ENCODE results near the gene CABLES1. TPM values are rescaled to one million over a fixed set of nuclear protein-coding genes. Genes with fewer than 3 reads are reported as not detected.
"Not testable (repeated sequence)": the region's sequence is repeated elsewhere in the genome, so short reads cannot be mapped to it uniquely, and the experiment has no call there.

CABLES1 gene
- total RNA-seq, 1 donor from 2014 or later: 17.0 TPM

DNA sequence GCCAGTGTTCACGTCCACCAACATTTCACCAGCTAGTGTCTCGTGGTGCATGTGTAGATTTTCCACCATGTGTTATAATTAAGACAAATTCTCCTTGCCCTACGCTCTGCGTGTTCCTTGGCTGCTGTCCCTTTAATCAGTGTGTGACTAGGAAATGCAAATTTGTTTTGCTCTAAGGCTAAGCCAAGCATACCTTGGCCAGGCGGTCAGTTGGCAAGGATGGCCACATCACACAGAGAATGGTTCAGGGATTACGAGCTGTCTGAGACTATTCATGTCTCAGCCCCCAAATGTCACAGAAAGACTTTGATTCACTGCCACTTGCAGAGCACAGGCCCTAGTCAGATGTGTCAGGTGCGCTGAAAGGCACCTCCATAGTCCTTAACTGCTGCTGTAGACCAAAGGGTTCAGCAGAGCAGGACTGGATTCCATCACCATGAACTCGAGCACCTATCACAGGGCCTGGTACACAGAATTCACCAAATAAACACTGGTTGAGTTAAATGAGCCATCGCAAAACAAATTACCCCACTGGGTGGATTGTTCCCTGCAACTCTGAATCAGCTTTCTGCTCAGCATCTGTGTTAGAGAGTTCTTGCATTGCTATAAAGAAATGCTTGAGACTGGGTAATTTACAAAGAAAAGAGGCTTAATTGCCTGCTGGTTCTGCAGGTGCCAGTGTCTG lies 128.4 kb downstream of the CABLES1 start:
- DNase-seq (ENCODE audit: low read depth, low spot score): no peak

DNA sequence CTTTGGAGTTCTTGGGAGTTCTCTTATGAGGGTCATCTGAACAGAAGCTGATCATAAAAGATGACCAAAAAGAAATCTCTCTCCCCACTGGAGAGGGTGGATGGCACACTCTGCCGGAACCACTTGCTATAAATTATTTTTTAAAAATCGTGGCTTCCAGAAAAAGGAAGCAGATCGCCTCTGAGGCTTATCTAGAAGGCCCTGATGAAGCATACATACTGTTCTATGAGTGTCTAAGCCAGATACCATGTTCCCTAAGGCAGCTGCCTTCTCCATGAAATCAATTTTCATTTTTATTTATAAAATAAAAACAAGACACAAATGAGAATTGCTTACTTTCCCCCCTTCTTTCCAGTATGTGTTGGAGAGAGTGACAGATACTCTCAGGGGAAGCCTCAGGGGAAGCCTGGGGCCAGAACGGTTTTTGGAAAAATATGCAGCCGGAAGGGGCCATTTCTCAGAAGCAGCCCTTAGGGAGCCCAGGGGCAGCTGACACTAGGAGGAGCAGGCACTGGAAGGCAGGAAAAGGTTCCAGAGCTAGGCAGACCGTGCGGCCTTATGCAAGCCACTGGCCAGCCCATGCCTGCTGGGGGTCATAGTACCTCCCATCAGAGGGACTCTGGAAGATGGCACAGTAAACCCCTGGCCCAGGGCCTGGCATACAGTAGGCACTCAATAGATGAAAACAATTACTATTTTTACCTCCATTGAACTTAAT lies 130.6 kb downstream of the CABLES1 start:
- no peak for DNase-seq (ENCODE audit: low read depth, low spot score)

DNA sequence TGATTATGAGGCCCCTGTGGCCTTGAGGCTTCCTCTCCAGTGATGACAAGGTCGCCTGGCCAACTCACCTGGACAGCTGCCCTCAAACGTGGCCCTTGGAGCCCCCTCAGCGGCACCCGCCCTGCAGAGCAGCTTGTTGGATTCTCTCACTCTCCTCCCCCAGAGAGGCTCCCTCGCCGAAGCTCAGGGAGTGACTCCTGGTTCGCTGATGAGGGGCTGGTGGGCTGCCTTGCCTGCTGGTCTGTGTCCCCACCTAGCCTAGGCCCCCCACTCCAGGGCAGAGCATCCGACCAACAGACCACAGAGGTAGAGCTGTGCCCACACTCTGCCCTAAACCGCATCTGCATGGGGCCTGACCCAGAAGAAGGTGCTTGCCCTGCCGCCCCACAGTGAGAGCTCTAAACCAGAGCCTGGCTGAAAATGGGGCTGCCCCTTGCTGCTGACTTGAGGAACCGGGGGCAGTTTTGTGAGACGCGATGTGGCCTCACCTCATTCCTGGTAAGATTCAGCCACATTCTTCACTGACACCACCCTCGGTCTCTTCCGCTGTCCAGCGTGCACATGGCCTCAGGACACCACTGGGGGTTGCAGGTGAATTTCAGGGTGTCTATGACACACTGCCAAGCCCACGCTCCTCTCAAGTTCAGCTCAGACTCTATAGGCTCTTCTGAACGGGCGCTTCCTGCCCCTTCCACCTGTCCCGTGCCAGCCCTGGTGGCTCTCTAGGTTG lies 131.6 kb downstream of the CABLES1 start:
- no peak for DNase-seq (ENCODE audit: low read depth, low spot score)

DNA sequence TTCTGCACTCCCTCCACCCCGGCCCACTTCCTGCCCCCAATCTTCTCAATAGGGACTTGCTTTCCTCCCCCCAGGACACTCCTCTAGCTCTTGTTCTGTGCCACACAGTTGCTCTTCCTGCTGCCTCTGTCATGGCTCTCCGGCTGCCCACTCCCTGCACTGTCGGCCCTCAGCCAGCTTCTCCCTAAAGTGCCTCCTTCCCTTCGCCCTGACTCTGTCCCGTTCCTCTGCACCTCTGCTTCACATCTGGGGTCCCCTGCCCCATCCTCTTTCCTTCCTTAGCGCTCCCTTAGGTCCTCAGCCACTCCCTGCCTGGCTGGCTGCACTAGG lies 132.1 kb downstream of the CABLES1 start:
- no peak for DNase-seq (ENCODE audit: low read depth, low spot score)

DNA sequence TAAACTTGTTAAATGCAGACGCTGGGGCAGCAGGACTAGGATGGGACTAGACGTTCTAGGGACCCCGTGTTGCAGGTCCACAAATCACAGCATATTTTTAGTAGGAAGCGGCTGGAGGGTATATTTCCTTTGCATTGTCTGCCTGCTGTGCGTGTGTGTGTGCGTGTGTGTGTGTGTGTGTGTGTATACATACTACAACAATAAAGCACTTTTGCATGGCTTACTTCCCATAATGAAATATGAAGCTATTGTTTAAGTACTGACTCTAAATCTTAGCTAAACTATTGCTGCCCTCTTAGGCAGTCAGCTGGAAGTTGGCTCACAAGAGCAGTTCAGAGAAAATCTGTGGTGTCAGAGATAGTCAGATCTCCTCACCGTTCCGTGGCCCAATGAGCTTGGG lies 133.4 kb downstream of the CABLES1 start:
- DNase-seq (ENCODE audit: low read depth, low spot score): no peak

DNA sequence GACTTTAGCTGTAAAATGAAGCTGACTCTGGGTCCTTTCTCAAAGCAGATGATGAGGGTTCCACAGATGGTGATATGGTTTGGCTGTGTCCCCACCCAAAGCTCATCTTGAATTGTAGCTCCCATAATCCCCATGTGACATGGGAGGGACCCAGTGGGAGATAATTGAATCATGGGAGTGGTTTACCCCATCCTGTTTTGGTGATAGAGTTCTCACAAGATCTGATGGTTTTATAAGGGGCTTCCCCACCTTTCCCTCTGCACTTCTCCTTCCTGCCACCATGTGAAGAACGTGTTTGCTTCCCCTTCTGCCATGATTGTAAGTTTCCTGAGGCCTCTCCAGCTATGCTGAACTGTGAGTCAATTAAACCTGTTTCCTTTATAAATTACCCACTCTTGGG lies 133.8 kb downstream of the CABLES1 start:
- not testable (repeated sequence) for DNase-seq (ENCODE audit: low read depth, low spot score)

DNA sequence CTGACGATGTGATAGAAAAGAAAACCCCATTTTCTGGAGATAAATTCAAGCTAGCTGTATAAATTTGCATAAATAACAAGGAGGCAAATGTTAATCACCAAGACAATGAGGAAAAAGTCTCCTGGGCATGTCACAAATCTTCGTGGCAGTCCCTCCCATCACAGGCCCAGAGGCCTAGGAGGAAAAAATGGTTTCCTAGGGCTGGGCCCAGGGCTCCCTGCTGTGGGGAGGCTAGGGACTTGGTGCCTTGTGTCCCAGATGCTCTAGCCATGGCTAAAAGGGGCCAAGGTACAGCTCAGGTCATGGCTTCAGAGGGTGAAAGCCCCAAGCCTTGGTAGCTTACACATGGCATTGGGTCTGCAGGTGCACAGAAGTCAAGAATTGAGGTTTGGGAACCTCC lies 134.6 kb downstream of the CABLES1 start:
- DNase-seq (ENCODE audit: low read depth, low spot score): no peak

DNA sequence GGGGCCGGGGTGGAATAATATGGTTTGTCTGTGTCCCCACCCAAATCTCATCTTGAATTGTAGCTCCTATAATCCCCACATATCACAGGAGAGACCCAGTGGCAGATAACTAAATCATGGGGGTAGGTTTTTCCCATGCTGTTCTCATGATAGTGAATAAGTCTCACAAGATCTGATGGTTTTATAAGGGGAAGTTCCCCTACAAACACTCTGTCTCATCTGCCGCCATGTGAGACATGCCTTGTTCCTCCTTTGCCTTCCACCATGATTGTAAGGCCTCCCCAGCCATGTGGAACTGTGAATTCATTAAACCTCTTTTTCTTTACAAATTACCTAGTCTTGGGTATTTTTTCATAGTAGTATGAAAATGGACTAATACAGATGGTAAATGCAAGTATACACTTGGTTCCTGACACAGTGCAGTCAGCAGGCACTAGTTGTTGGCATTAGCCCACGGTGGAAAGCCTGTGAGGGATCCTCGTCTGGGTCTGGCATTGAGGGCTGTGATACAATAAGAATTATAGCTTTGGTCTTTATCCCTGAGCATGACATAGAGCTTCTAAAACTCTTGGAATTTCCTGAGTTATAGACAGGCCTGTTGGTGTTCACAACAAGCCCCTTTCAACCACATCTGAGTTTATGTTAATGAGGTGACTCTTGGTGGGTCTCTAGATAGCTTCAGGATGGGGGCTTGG lies 135.8 kb downstream of the CABLES1 start:
- DNase-seq (ENCODE audit: low read depth, low spot score): peak; percentile 32

DNA sequence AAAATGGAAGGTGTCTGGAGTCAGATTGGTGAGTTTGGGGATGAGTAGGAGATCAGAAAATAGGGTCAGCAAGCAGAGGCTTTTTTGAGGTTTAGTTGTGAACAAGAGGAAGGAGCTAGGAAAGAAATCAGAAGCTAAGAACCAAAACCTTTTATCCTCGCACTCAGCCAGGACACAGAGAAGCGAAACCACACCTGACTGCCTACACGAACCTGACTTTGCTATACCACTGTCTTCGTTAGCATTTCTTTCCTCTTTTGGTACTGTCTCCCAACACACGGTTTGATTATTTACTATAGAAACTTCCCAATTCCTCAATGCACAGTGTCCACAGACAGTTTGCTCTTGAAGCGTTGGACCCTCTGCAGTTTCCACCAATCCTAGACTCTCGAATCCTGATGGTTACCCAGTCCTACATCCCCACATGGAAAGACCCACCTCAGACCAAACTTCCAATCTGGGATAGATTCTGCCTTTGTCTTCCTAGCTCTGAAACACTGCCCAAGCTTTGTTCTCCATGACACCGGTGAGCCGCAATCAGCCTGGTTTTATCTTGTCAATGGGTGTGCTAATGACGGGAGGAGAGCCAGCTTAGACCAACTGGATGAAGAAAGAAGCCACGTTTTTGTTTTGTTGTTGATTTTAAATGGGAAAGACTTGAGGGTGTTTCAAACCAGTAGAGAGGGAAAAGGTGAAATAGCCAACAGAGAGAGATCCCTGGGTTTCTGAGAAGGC lies 137.4 kb downstream of the CABLES1 start:
- DNase-seq (ENCODE audit: low read depth, low spot score): no peak

DNA sequence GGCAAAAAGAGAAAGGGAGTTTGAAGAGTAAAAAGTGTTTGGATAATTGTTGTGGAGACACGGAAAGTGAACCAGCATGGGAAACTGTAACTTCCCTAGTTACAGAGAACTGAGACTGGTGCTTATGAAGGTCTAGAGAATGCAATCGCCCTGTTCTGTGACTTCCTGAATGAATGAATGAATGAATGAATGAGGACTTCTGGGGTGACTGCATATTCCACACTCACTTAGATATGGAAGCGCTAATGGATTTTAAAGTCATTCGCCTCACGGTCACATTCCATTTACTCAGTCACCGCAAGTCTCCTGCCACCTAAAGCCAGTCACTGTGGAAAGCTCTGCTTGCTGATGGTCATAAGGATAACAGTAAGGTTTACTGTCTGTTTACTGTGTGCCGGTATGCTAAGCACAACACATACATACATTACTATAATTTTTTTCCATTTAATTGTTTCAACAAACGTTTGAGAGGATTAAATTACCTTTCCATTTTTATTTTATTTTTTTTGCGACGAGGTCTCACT lies 138.2 kb downstream of the CABLES1 start:
- no peak for DNase-seq (ENCODE audit: low read depth, low spot score)

DNA sequence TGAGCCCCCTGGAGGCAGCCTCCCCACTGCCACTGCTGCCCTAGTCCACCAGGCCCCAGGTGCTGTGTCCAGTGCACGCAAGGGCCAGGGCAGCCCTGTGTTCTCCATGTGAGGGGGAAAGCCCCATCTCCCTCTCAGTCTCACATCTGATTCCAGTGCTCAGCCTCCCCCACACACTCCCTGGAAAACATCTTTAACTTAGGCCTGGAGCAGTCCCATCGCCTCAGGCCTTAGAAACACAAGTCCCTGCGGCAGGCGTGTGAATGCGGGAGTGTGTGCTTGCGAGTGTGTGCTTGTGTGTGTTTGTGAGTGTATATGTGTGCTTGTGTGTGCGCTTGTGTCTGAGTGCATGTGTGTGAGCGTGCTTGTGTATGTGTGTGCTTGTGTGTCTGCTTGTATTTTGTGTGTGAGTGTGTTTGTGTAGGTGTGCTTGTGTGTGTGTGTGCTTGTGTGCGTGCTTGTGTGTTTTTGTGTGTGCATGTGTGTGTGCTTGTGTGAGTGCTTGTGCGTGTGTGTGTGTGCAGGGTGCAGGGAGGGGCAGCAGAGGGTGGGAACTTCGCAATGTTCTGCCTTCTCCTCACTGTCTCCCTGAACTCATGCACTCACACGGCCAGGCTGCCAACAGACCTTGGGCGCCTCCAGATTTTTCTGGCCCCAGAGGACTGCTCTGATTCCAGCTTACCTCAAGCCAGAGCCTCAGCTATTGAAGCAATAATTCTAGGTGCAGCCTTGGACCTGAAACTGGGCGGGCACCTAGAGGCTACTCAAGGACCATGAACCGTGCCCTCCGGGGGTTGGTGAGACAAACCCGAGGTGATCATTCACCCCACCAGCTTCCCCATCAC lies 139.6 kb downstream of the CABLES1 start:
- DNase-seq (ENCODE audit: low read depth, low spot score): no peak

DNA sequence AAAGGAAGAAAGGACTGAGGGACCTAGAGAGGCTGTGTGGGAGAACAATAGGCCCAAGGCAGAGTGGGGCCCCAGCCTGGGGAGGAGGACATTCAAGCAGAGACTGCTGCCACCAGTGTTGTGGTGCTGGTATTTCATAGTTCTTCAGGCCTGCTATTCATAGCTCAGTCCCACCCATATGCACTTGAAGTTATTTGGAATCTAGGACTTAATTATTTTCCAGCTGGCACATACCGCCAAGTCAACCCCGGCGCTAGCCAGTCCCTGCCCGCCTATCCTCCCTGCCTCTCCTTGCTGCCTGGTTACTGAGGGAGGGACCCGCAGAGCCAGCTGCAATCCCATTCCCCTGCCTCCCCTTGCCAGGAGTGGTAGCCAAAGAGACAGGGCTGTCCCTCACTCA lies 141.2 kb downstream of the CABLES1 start:
- no peak for DNase-seq (ENCODE audit: low read depth, low spot score)

DNA sequence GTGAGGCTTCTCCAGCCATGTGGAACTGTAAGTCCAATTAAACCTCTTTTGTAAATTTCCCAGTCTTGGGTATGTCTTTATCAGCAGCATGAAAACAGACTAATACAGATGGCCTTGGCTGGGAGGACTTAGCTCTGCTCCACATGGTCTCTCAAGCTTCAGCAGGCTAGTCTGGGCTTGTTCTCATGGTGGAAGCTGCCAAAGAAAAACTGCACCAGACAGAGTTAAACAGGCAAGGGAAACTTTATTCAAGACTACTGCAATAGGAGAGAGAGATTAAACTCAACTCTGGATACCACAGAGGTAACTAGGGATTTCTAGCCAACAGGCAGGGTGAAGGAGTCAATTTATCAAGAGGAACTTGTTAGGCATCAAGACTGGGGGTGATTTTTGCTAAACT lies 142.1 kb downstream of the CABLES1 start:
- no peak for DNase-seq (ENCODE audit: low read depth, low spot score)

DNA sequence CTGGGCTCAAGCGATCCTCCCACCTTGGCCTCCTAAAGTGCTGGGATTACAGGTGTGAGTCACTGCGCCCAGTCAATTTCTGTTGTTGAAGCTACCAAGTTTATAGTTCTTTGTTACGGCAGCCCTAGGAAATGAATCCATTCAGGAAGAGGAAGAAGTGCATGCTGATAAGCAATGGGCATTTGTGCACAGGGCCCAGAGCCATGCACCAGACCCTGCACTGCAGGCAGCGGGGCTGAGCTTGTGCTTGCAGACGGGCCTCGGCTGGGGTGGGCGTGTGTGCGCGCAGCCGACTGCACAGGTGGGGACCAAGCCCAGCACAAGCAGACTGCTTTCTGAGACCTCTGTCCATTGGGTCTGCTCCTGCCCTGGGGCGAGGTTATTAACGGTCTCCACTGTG lies 144.6 kb downstream of the CABLES1 start:
- peak; percentile 64 for DNase-seq (ENCODE audit: low read depth, low spot score)

DNA sequence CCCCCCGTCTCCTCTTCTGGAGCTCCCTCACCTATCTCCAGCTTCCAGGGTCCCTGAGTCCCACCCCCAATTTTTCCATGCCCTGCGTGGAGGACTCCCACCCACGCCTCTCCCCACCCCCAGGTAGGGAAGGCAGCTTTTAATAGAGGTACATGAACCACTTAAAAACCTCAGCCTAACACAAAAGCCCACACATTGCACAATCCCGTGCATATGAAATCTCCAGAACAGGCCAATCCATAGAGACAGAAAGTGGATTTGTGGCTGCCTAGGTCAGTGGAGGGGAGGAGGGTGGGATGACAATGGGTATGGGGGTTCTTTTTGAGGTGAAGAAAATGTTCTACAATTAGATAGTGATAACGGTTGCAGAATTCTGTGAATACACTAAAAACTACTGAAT lies 145.6 kb downstream of the CABLES1 start:
- no peak for DNase-seq (ENCODE audit: low read depth, low spot score)

DNA sequence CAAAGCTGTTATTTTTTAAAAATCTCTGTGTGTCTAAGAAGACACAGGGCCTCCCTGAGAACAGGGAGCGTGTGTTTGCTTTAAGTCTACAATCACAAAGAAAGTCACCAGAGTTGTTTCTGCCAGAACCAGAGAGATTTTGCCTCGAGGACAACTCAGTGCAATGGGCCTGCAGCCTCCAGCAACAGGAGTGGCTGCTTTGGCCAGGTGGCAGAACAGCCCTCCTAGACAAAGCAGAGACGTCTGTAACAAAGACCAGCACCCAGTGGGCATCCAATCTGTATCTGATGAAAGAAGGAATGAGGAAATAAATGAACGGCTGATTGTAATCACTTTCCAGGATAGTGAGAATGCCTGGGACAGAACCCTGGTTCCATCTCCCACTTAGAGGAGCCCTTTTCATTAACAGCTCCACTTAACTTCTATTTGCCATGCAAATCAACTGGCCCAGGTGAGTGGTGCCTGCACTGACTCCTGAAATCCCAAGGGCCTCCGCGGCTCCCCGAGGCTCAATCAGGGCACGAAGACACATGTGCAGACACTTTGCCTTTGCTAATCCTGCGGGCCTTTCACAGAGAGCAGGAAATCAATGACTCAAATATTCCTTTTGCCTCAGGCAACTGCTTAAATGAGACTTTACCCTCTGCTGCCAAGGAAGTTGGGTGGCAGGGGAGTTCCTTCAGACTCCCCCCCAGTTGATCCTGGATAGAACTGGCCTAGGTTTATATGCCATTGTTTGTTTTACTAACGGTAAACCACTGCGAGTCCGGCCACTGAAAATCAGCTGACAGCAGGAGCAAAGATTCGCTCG lies 146.5 kb downstream of the CABLES1 start:
- peak; percentile 76 for DNase-seq (ENCODE audit: low read depth, low spot score)

DNA sequence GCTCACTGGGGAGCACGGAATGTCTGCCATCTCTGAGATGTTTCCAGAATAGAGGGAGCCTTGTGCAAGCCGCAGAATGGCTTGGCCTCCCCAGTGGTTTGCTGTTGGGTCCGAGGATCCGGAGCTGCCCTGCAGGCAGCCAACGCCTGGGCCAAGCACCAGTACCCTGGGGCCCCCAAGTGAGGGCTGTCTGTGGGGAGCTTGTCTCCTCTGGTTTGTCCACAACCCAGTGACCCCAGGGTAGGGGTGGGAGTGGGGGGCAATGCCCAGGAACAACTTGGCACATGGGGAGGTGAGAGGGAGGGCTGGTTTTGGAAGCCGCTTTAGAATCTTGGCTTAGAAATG lies 147.1 kb downstream of the CABLES1 start:
- no peak for DNase-seq (ENCODE audit: low read depth, low spot score)

DNA sequence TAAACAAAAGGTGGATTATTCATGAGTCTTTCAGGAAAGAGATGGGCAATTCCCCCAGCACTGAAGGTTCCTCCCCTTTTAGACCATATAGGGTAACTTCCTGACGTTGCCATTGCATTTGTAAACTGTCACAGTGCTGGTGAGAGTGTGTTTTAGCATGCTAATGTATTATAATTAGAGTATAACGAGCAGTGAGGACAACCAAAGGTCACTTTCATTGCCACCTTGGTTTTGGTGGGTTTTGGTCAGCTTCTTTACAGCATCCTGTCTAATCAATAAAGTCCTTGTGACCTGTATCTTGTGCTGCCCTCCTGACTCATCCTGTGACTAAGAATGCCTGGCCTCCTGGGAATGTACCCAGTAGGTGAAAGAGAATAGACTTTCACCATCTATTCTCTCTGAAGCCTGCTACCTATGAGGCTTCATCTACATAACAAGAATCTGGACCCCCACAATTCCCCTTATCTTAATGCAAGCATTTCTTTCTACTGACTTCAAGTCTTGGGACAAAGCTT lies 148.7 kb downstream of the CABLES1 start:
- DNase-seq (ENCODE audit: low read depth, low spot score): no peak

DNA sequence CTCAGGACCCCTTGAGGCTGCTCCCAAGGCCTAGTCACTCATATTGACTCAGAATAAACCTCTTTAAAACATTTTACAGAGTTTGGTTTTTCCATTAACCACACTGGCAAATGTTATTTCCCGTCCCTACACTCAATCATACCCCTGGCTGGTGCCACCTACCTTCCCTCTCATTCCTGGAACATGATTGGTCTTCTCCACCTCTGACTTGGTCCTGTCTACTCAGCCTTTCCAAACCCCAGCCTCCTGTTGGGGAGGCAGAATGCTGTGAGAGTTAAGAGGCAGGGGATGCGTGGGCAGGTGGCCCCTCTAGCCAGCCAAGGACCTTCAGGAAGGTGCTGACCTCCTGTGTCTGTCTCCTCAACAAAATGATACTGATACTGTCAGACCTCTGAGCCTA lies 149.3 kb downstream of the CABLES1 start:
- no peak for DNase-seq (ENCODE audit: low read depth, low spot score)

All from pulmonary artery endothelial cell (primary cell).